Gastroesophageal sphincter (tissue), 3 donors: ENCODE data around the gene RGP1.

Source experiments
- EP300 ChIP-seq: sonication (generic); formaldehyde crosslinking; IDR thresholded peaks from one replicate; pipeline ENCODE4 v1.6.1; 2017; ENCODE audit warnings: antibody characterized with exemption, mild to moderate bottlenecking
- POLR2AphosphoS5 ChIP-seq: sonication (generic); formaldehyde crosslinking; IDR thresholded peaks from one replicate; pipeline ENCODE4 v1.6.1; 2017; ENCODE audit warnings: antibody characterized with exemption
- TF ChIP-seq, protein P1 (sequence below), 4 experiments: fragments of 200-600 bp in 2 of 4; fragments of 450-650 bp in 2 of 4; sonication (generic) in 1 of 4; IDR thresholded peaks; one replicate each; pipeline ENCODE4 v1.5.1; 2017 to 2019; ENCODE audit warnings: antibody characterized with exemption in 4 of 4, mild to moderate bottlenecking in 2 of 4, moderate library complexity in 2 of 4

- TF ChIP-seq, protein P1, sequence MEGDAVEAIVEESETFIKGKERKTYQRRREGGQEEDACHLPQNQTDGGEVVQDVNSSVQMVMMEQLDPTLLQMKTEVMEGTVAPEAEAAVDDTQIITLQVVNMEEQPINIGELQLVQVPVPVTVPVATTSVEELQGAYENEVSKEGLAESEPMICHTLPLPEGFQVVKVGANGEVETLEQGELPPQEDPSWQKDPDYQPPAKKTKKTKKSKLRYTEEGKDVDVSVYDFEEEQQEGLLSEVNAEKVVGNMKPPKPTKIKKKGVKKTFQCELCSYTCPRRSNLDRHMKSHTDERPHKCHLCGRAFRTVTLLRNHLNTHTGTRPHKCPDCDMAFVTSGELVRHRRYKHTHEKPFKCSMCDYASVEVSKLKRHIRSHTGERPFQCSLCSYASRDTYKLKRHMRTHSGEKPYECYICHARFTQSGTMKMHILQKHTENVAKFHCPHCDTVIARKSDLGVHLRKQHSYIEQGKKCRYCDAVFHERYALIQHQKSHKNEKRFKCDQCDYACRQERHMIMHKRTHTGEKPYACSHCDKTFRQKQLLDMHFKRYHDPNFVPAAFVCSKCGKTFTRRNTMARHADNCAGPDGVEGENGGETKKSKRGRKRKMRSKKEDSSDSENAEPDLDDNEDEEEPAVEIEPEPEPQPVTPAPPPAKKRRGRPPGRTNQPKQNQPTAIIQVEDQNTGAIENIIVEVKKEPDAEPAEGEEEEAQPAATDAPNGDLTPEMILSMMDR (IDR thresholded peaks at IDR 0.05), result no peak
- TF ChIP-seq POLR2AphosphoS5 (no peak), EP300 (no peak)
Measured at GRCh38 chr9:35743452-35743851, 5.6 kb upstream of the RGP1 start.
